ENCODE data around the gene GLI2.

GRCh38 chr2:120768112-120769048 is 32.7 kb downstream of the GLI2 start:
- TF ChIP-seq, protein P1, sequence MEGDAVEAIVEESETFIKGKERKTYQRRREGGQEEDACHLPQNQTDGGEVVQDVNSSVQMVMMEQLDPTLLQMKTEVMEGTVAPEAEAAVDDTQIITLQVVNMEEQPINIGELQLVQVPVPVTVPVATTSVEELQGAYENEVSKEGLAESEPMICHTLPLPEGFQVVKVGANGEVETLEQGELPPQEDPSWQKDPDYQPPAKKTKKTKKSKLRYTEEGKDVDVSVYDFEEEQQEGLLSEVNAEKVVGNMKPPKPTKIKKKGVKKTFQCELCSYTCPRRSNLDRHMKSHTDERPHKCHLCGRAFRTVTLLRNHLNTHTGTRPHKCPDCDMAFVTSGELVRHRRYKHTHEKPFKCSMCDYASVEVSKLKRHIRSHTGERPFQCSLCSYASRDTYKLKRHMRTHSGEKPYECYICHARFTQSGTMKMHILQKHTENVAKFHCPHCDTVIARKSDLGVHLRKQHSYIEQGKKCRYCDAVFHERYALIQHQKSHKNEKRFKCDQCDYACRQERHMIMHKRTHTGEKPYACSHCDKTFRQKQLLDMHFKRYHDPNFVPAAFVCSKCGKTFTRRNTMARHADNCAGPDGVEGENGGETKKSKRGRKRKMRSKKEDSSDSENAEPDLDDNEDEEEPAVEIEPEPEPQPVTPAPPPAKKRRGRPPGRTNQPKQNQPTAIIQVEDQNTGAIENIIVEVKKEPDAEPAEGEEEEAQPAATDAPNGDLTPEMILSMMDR (conservative IDR thresholded peaks at IDR 0.05 in 1 of 2, IDR thresholded peaks at IDR 0.05 in 1 of 2; ENCODE audit: extremely low read depth in 1 of 2, insufficient read depth in 1 of 2, low read depth in 1 of 2, low read length in 2 of 2), result no peak
- no peak for TF ChIP-seq EZH2 (IDR thresholded peaks at IDR 0.05; ENCODE audit: borderline replicate concordance, low read length)

All from mammary epithelial cell (primary cell).